ENCODE data around the gene CD58.
A peak's percentile ranks its signal among the peaks of the same experiment; 100 is the strongest.
"Not testable (repeated sequence)": the region's sequence is repeated elsewhere in the genome, so short reads cannot be mapped to it uniquely, and the experiment has no call there.

Gene CD58, protein sequence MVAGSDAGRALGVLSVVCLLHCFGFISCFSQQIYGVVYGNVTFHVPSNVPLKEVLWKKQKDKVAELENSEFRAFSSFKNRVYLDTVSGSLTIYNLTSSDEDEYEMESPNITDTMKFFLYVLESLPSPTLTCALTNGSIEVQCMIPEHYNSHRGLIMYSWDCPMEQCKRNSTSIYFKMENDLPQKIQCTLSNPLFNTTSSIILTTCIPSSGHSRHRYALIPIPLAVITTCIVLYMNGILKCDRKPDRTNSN

DNA sequence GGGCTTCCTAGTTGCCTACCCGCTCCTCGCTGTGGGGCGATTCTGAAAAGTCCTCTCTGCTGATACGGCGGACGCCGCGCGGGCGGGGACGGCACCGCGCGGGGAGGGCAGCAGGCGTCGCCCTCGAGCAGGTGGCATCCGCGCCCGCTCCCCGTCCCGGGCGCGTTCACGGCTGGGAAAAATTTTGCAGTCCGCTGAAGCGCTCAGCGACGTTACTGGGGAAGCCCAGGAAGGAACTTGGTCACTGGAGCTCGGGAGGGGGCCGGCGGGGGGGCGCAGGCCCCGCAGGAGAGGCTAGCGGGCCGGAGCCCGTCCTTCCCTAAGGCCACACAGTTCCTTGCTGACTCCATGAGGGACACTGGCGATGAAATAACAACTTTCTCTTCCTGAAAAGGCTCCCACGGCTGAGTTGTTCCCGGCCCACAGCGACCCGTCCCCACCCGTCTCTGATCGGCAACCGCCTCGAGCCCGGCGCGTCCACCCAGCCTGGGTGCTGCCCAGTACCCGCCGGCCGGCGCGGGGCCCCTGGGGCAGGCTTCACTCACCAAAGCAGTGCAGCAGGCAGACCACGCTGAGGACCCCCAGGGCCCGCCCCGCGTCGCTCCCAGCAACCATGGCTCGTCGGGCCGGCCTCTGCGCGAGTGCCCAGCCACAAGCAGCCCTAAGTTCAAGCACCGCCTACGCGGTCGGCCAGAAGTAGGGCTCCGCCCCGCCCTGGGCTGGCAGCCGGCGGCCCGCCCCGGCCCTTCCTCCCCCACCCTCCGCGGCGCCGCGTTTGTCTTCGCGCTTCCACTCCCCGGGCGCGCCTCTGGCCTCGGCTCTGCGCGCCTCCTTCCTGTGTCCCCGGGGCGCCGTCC lies at the start of gene CD58:
TSS of gene CD58 (minus strand) at position 669 of the 857 bp plus-strand sequence. CDS start at position 615, 54 bp downstream.
- Mint-ChIP-seq H3K36me3 (no peaks in the 10 kb centered on the region), H3K4me1 (peaks cover 30% of the 10 kb centered on the region), H3K27me3 (no peaks in the 10 kb centered on the region), H3K4me3 (peak within 1 kb of the TSS; percentile 92), H3K27ac (peak within 1 kb of the TSS; percentile 76), H3K9me3 (no peaks in the 10 kb centered on the region)

DNA sequence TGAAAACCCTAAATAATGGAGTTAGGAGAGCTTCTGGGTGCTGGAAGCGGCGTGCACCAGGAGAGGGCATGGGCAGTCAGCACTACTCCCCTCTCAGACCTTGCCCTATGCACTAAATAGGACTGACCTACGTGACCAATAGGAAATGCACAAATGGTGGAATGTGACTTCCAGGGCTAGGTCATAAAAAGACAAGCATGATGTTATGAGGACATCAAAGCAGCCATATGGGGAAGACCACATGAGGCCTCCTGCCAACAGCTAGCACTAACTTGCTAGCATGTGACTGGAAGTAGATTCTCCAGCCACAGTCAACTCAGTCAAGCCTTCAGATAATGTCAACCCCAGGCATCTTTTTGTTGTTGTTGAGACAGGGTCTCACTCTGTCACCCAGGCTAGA lies 49.6 kb upstream of the CD58 start:
- H3K4me1 Mint-ChIP-seq, H3K9me3 Mint-ChIP-seq, H3K4me3 Mint-ChIP-seq, H3K36me3 Mint-ChIP-seq, H3K27ac Mint-ChIP-seq: not testable (repeated sequence)
- H3K27me3 Mint-ChIP-seq = peaks cover 11% of the 10 kb centered on the region

DNA sequence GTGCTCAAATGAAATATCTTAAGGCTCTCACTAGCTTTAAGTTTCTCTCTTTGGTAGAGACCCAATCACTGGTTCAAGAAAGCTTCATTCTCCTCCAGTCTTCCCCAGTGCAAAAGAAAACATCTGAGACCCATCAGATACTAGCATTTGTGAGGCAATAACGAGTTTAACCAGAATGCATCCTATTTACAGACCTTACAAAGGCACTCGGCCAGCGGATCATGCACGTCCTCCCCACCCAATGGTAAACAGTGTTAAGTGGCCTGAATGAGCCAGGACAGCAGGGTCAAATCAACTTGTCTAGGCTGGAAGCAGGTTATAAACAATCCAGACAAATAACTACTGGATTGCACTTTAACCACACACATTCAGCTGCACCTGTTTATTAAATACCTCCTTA lies 48.3 kb upstream of the CD58 start:
- H3K27me3 Mint-ChIP-seq = peaks cover 11% of the 10 kb centered on the region
- H3K4me1 Mint-ChIP-seq, H3K36me3 Mint-ChIP-seq, H3K4me3 Mint-ChIP-seq, H3K27ac Mint-ChIP-seq, H3K9me3 Mint-ChIP-seq: not testable (repeated sequence)

DNA sequence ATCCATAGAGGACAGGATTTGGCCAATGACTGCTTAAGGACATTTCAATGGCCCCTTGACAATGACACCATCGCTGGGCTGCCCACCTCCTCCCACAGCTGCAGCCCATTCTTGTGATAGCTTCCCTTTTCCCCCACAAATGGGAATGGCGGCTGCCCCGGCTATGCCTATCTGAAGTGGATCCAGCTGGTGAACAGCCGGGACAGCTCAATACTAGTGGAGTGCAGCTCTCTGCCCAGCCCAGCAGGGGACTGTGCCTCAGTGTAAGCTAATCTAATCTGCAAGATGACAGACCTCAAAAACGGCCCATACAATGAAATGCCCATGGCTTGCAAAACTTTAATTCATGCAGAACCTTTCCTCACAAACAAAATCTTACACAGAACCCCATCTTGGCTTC lies 47.0 kb upstream of the CD58 start:
- H3K4me3 Mint-ChIP-seq, H3K4me1 Mint-ChIP-seq, H3K27ac Mint-ChIP-seq, H3K36me3 Mint-ChIP-seq, H3K9me3 Mint-ChIP-seq: not testable (repeated sequence)
- peaks cover 11% of the 10 kb centered on the region for H3K27me3 Mint-ChIP-seq

DNA sequence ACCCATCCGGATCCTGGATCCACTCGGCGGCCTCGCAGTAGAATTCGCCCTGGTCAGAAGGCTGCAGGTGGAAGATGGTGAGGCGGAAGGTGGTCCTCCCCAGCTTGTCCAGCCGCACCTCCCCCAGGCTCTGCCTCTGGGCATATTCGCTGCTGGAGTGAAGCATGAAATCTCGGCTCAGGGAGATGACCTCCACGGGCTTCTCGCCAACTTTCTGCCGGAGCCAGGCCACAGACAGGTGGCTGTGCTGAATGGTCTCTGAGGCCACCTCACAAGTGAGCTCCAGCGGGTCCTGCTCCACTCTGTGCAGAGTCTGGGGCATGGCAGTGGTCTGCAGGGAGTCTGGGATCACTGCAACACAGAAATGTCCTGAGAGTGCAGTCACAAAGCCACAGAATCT lies 43.0 kb upstream of the CD58 start:
- H3K27ac Mint-ChIP-seq, H3K27me3 Mint-ChIP-seq: not testable (repeated sequence)

DNA sequence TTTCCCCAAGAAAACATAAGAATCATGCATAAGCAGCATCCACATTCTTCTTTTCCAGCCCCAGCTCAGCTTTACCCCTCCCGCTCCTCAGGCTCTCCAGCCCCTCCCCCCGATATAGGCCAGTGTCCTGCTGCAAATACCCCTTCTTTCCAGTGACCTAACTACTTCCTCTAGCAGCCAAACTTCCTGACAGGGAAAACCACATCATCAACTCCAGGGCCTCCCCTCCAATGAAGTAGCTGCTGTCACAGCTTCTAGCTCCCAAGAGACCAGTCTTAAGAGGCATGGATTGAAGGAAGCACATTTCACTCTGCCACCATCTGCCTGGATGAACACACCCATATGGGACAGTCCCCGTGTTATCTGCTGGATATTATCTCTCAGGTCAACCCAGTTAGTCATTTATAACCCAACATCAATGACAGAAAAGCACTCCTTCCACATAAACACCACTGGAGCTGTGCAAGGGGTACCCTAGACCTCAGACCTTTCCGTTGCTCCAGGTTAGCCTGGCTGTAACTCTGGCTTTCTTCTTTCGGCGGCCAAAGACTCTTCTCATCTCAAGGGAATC lies 39.1 kb upstream of the CD58 start:
- not testable (repeated sequence) for H3K27ac Mint-ChIP-seq, H3K4me3 Mint-ChIP-seq

More for the DNA sequence above, 43.0 kb upstream of the CD58 start:
- not testable (repeated sequence) for H3K4me3 Mint-ChIP-seq, H3K4me1 Mint-ChIP-seq, H3K9me3 Mint-ChIP-seq, H3K36me3 Mint-ChIP-seq

DNA sequence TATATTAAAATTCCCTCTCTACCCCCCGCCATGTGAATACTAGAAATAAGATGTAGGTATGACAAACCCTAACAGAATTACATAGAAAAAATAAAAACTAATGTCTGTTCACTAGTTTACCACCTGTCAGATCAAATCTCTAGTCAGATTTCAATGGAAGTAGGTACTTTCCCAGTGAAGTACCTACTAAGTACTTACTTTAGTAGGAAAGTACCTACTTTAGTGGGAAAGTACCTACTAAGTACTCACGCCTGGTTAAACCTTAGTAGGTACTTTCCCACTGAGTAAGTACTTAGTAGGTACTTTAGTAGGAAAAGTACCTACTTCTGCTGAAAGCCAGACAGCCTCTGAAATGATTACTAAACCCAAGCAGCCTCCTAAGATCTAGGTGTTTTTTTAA lies 38.0 kb upstream of the CD58 start:
- Mint-ChIP-seq H3K4me3 (peak overlapping the region; percentile 12), H3K4me1 (peaks cover 20% of the 10 kb centered on the region), H3K27ac (peak overlapping the region; percentile 56)
- H3K36me3 Mint-ChIP-seq, H3K27me3 Mint-ChIP-seq, H3K9me3 Mint-ChIP-seq: not testable (repeated sequence)

More for the DNA sequence above, 39.1 kb upstream of the CD58 start:
- H3K4me1 Mint-ChIP-seq = peaks cover 20% of the 10 kb centered on the region
- not testable (repeated sequence) for H3K27me3 Mint-ChIP-seq, H3K36me3 Mint-ChIP-seq, H3K9me3 Mint-ChIP-seq

DNA sequence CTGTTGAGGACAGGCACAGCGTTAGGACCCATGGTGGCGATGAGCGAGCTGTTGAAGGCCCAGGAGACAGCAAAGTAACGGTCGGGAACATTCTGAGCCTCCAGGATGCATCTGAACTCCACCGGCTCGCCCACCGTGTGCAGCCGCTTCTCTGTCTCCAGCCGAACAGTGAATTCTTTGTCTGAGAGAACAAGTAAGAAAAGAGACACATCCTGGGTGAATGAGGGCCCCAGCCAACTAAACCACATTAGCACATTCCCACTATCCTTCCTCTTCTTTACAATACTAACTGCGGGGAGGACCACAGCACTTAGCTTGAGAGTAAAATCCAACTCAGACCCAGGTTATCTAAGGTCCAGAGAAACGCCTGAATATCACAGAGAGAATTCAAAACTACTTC lies 37.3 kb upstream of the CD58 start:
- peak overlapping the region; percentile 82 for H3K27ac Mint-ChIP-seq
- peaks cover 20% of the 10 kb centered on the region for H3K4me1 Mint-ChIP-seq

DNA sequence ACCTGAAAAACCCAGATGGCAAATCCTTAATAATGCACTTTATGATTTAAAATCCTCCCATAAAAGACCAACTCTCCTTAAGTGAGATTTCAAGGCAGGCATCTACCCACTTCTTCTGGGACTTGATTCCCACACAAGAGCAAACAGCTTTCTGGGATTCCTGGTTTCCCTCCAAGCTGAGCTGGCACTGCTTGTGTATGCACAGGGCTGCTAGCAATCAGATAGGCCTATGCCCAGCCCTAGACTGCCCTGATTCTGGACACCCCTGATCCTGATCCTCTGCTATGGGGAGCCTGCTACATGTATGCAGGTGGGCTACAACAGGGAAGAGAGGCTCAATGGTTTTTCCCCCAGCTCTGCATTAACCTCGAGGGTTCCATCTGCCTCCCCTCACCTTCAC lies 36.6 kb upstream of the CD58 start:
- not testable (repeated sequence) for H3K36me3 Mint-ChIP-seq, H3K9me3 Mint-ChIP-seq, H3K27ac Mint-ChIP-seq, H3K27me3 Mint-ChIP-seq
- peak overlapping the region; percentile 28 for H3K4me3 Mint-ChIP-seq
- peaks cover 20% of the 10 kb centered on the region for H3K4me1 Mint-ChIP-seq

More for the DNA sequence above, 37.3 kb upstream of the CD58 start:
- H3K4me3 Mint-ChIP-seq, H3K27me3 Mint-ChIP-seq, H3K9me3 Mint-ChIP-seq, H3K36me3 Mint-ChIP-seq: not testable (repeated sequence)

DNA sequence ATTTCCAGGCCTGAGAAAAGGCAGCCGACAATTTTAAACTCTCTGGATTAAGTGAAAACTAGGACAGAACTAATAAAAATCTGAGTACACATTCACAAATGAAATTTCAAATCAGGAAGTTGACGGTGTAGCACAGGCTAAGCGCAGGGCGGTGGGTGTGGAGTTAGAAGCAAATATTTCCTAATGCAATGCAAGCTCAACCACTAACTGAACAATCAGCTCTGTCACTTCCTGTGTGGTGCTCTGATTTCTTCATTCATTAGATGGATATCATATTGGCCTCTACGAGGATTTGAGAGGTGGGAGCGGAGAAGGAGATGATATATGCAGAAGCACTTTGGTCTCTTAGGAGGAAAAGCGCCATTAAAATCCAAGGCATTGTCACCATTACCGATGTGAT lies 35.2 kb upstream of the CD58 start:
- H3K9me3 Mint-ChIP-seq, H3K27ac Mint-ChIP-seq, H3K36me3 Mint-ChIP-seq, H3K27me3 Mint-ChIP-seq: not testable (repeated sequence)
- Mint-ChIP-seq H3K4me3 (peak overlapping the region; percentile 16), H3K4me1 (peaks cover 20% of the 10 kb centered on the region)

DNA sequence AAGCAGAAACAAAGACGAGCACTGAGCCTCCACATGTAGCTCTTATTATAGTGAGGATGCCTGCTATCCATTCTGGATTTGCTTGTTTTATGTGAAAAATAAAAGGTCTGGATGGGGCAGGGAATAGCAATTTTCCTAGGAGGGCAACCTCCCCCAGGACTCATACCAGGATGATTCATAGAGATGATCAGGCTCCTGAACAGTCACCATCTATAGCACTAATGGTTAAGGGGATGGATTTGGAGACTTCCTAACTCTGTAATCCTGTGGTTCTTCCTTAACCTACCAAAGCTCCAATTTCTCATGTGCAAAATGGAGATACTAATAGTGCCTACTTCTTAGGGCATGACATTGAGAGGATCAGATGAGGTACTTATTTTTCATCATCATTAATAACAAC lies 34.5 kb upstream of the CD58 start:
- no peak overlapping the region for H3K27ac Mint-ChIP-seq
- H3K4me3 Mint-ChIP-seq = no peak overlapping the region
- no peaks in the 10 kb centered on the region for H3K36me3 Mint-ChIP-seq
- H3K9me3 Mint-ChIP-seq = no peaks in the 10 kb centered on the region
- H3K4me1 Mint-ChIP-seq = peaks cover 20% of the 10 kb centered on the region
- no peaks in the 10 kb centered on the region for H3K27me3 Mint-ChIP-seq

DNA sequence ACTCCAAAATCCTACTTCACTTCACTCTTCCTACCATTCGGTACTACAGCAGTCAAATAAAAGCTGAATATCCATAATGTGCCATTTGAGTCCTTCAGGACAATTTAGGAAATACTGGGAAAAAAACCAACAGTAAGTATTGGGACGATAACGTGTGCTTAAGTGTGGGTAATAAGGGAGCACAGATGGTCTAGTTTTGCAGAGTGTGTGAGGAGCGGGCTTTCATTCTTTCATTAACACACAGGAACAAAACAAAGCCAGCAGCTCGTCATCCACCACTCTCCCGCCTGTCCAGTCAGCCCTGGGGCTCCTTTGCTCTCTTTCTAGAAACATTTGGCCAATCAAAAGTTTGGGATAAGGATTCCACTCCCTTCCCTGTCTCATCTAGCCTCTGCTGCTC lies 33.6 kb upstream of the CD58 start:
- H3K4me3 Mint-ChIP-seq, H3K36me3 Mint-ChIP-seq, H3K27ac Mint-ChIP-seq, H3K9me3 Mint-ChIP-seq, H3K27me3 Mint-ChIP-seq: not testable (repeated sequence)
- peaks cover 20% of the 10 kb centered on the region for H3K4me1 Mint-ChIP-seq

DNA sequence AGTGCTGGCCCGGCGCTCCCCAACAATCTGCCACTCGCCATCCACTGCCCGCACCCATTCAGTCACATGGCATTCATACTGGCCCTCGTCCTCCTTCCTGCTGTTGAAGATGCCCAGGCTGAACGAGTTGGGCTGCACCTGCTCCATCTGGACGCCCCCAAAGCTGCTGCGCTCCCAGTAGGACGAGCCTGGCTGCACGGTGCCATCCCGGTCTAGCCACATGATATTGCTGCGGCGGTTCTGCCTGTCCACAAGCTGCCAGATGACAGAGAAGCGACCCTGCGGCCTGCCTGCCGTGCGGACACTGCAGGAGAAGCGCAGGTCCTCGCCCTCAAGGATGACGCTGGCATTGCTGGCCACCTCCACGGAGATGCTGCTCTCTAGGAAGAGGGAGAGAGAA lies 32.8 kb upstream of the CD58 start:
- H3K4me1 Mint-ChIP-seq = peaks cover 17% of the 10 kb centered on the region
- not testable (repeated sequence) for H3K27me3 Mint-ChIP-seq, H3K4me3 Mint-ChIP-seq, H3K9me3 Mint-ChIP-seq, H3K27ac Mint-ChIP-seq, H3K36me3 Mint-ChIP-seq

DNA sequence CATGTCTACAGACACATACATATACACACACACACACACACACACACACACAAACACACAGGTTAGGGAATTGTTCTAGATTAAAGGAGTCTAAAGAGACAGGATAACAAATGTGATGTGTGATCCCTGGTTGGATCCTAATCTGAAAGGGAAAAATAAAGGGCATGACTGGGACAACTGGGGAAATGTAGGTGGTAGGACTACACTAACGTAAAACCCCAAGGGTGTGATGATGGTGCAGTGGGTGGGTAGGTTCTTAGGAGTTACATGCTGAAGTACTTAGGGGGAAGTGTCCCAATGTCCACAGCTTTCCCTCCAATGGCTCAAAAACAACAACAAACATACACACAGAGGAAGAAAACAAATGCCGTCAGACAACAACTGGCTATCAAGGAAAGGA lies 28.5 kb upstream of the CD58 start:
- not testable (repeated sequence) for H3K27ac Mint-ChIP-seq, H3K9me3 Mint-ChIP-seq, H3K4me1 Mint-ChIP-seq, H3K4me3 Mint-ChIP-seq, H3K36me3 Mint-ChIP-seq, H3K27me3 Mint-ChIP-seq

DNA sequence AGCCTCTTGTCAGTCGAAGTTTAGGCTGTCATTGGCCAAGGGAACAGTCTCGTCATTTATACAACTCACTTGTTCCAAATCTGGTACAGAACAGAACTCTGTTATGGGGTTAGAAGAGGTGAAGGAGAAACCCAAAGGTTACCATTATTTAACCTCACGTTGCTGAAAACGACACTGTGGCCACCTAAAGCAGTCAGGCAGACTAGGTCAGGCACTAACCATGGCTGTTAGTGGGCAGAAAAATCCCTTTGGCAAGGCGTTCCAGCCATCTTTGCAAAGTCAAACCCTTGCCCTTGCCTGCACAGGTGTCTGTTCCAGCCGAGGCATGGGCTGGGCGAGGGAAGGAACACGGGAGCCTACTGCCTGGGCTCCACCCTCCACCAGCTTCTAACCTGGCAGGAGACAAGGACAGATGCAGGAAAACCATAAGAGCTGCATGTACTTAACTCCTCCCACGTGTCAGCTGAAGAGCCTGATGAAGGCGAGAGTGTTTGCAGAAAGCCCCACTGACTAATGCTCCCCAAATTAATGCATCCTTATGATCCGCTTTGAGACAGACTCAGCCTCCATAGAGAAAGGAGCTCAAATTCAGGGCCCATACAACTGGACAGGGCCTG lies 27.7 kb upstream of the CD58 start:
- not testable (repeated sequence) for H3K4me3 Mint-ChIP-seq, H3K9me3 Mint-ChIP-seq, H3K36me3 Mint-ChIP-seq, H3K27ac Mint-ChIP-seq, H3K27me3 Mint-ChIP-seq, H3K4me1 Mint-ChIP-seq

DNA sequence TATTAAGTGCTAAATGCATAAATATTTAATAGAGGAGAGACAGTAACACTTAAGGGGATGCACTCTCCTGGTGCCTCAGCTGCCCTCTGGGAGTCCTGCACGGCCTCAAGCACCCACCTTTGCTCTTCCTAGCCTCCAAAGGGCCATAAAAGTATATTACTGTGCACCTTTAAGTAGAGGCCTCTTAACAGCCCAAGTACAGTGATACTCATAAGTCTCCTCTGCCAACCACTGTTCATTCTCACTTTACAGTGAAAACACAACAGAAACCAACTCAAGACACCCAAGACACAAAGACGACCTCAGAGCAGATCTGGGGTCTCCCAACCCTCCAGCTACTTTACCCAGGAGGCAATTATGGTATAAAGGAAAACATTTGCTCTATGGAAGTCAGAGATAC lies 26.6 kb upstream of the CD58 start:
- not testable (repeated sequence) for H3K27ac Mint-ChIP-seq, H3K9me3 Mint-ChIP-seq, H3K4me3 Mint-ChIP-seq, H3K36me3 Mint-ChIP-seq, H3K4me1 Mint-ChIP-seq, H3K27me3 Mint-ChIP-seq
